ENCODE measurements around the gene OR4D11. TPM values are rescaled to one million over a fixed set of nuclear protein-coding genes. Genes with fewer than 3 reads are reported as not detected.

The OR4D11 gene
- total RNA-seq, 3 donors from 2014 or later: not detected

DNA sequence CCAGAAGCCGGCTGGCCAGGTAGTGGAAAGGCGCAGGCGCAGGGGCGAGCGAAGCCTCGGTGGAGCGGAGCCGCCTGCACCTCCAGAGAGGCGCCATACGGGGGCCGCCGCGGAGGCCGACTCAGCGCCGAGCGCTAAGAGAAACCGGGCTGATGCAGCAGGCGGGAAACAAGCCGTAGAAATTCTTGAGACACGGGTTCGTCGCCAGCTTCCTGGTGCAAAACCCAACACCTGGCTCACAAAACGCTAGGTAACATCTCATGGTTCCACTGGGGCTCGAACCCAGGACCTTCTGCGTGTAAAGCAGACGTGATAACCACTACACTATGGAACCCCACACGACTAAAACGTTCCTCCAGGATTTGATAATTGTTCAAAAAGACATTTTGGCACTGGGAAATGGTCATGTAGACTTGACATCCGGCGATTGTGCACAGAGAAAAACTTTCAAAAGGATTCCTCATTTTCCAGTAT lies 47.0 kb downstream of the OR4D11 start:
- Histone ChIP-seq H3K9me3 (no peaks in the 10 kb centered on the region), H3K4me1 (ENCODE audit: low read depth) (no peaks in the 10 kb centered on the region), H3K36me3 (ENCODE audit: low read depth) (no peaks in the 10 kb centered on the region), H3K4me3 (peak overlapping the region; percentile 12)
- DNase-seq (peak; percentile 84 to 90 (median 86)), ATAC-seq (peak; percentile 94)
- intact Hi-C loops (cut with DNase I, micrococcal nuclease): no loop called here
- TF ChIP-seq, protein P1, sequence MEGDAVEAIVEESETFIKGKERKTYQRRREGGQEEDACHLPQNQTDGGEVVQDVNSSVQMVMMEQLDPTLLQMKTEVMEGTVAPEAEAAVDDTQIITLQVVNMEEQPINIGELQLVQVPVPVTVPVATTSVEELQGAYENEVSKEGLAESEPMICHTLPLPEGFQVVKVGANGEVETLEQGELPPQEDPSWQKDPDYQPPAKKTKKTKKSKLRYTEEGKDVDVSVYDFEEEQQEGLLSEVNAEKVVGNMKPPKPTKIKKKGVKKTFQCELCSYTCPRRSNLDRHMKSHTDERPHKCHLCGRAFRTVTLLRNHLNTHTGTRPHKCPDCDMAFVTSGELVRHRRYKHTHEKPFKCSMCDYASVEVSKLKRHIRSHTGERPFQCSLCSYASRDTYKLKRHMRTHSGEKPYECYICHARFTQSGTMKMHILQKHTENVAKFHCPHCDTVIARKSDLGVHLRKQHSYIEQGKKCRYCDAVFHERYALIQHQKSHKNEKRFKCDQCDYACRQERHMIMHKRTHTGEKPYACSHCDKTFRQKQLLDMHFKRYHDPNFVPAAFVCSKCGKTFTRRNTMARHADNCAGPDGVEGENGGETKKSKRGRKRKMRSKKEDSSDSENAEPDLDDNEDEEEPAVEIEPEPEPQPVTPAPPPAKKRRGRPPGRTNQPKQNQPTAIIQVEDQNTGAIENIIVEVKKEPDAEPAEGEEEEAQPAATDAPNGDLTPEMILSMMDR (IDR thresholded peaks at IDR 0.05): peak; percentile 20

DNA sequence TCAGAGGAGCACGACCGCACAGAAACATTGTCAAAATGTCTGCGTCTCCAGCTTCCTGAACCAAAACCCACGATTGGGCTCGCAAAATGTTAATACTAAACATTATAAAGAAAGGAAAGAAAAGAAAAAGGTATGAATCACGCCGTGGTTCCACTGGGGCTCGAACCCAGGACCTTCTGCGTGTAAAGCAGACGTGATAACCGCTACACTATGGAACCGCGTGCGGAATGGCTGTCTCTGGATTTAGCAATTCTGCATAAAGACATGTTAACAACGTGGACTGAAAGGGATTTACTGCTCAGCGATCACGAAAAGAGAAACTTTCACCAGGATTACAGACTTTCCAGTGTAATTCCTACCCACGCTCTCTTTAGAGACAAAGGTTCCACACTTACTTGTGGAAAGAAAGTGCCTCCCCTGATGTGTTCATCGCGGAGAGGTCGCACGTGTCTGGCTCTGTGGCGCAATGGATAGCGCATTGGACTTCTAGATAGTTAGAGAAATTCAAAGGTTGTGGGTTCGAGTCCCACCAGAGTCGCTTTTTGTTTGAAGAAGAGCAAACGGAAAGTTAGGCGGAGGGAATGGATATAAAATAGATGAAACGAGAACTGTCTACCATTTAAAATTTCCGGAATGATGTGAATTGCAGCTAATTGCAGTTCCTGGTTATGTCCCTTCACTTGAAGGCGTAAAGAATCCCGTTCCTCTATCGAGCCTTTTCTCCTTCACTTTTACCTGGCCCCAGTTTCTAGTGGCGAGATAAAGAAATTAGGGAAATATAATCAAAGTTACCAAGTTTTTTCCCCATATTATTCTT lies 47.7 kb downstream of the OR4D11 start:
- Histone ChIP-seq H3K36me3 (ENCODE audit: low read depth) (no peaks in the 10 kb centered on the region), H3K4me1 (ENCODE audit: low read depth) (no peaks in the 10 kb centered on the region), H3K4me3 (no peak overlapping the region), H3K9me3 (no peaks in the 10 kb centered on the region)
- TF ChIP-seq, protein P1 (IDR thresholded peaks at IDR 0.05): no peak
- intact Hi-C loops (cut with DNase I, micrococcal nuclease): no loop called here
- ATAC-seq: peak; percentile 76
- DNase-seq: peak; percentile 74 to 80 (median 74)

DNA sequence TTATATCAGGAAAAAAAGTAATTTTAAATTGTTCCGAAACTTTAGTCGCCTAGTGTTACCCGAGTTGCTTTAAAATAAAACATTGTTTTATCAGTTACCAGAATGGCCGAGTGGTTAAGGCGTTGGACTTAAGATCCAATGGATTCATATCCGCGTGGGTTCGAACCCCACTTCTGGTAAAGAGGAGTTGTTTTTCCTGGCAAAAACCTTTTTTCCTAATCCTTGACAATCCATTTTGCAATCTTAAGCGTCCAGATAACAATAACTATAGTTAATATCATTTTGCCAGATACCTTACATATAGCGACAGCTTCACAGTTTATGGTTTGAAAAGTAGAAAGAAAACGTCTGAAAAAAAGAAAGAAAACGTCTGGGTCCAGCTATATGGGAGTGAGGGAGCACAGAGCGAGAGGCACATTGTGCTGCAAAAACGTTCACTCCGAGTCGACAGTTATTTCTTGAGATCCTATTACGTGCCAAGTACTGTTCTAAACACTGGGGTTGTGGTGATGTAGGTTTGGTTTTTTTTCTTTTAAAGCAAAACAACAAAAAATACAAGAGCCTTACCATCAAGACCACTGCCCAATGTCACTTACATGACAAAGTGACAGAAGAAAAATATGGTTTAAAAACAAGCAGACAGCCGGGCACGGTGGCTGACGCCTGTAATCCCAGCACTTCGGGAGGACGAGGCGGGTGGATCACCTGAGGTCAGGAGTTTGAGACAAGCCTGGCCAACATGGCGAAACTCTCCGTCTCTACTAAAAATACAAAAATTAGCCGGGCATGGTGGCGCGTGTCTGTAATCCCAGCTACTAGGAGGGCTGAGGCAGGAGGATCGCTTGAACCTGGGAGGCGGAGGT lies 48.5 kb downstream of the OR4D11 start:
- ATAC-seq: no peak
- intact Hi-C loops (cut with DNase I, micrococcal nuclease): no loop called here
- no peak overlapping the region for H3K4me3 ChIP-seq
- H3K36me3 ChIP-seq (ENCODE audit: low read depth): no peaks in the 10 kb centered on the region
- no peaks in the 10 kb centered on the region for H3K9me3 ChIP-seq
- TF ChIP-seq, protein P1 (IDR thresholded peaks at IDR 0.05): no peak
- no peak for DNase-seq
- no peaks in the 10 kb centered on the region for H3K4me1 ChIP-seq (ENCODE audit: low read depth)

GRCh38 chr11:59552844-59553243 lies 49.5 kb downstream of the OR4D11 start:
- no peak for ATAC-seq
- no peaks in the 10 kb centered on the region for H3K36me3 ChIP-seq (ENCODE audit: low read depth)
- no peaks in the 10 kb centered on the region for H3K4me1 ChIP-seq (ENCODE audit: low read depth)
- no peak overlapping the region for H3K4me3 ChIP-seq
- TF ChIP-seq, protein P1 (IDR thresholded peaks at IDR 0.05): no peak
- no peak for DNase-seq
- intact Hi-C loops (cut with DNase I, micrococcal nuclease): no loop called here
- H3K9me3 ChIP-seq: no peaks in the 10 kb centered on the region

- no peaks in the 10 kb centered on the region for H3K9me3 ChIP-seq
- ATAC-seq (no peak), DNase-seq (no peak)
- H3K4me3 ChIP-seq: no peak overlapping the region
- intact Hi-C loops (cut with DNase I, micrococcal nuclease): no loop called here
- TF ChIP-seq, protein P1 (IDR thresholded peaks at IDR 0.05): no peak
- no peaks in the 10 kb centered on the region for H3K4me1 ChIP-seq (ENCODE audit: low read depth)
- H3K36me3 ChIP-seq (ENCODE audit: low read depth): no peaks in the 10 kb centered on the region
Measured at GRCh38 chr11:59553323-59553722, 49.9 kb downstream of the OR4D11 start.

Other genes with a start within 250 kb of the OR4D11 start
- gene OR5AN1, start 144.7 kb upstream of the OR4D11 start, total RNA-seq: not detected
- gene OR5A2, start 77.2 kb upstream of the OR4D11 start, total RNA-seq: not detected
- not detected for gene OR5A1, start 67.1 kb upstream of the OR4D11 start, total RNA-seq
- not detected for gene OR4D6, start 46.6 kb upstream of the OR4D11 start, total RNA-seq
- gene OR4D10, start 30.3 kb upstream of the OR4D11 start, total RNA-seq: not detected
- gene OR4D9, start 8.0 kb downstream of the OR4D11 start, total RNA-seq: not detected
- gene OSBP, start 112.2 kb downstream of the OR4D11 start, total RNA-seq: 10 to 100 TPM; 55.0 to 57.8 (median 55.9) TPM
- gene PATL1, start 165.5 kb downstream of the OR4D11 start, total RNA-seq: 10 to 100 TPM; 34.1 to 40.2 (median 34.6) TPM
- not detected for gene OR10V1, start 210.3 kb downstream of the OR4D11 start, total RNA-seq

Measured in mucosa of descending colon (tissue), 3 donors.